Neural cell (in vitro differentiated cells): ENCODE results near the gene SDK1.

Source experiments
- POLR2AphosphoS5 ChIP-seq: IDR thresholded peaks from 2 replicates; pipeline ENCODE4 v1.6.1; 2012
- TF ChIP-seq, protein P1 (sequence below): fragments of 450-650 bp; IDR thresholded peaks from 2 replicates; pipeline ENCODE4 v1.5.1; 2014; ENCODE audit warnings: antibody characterized with exemption, mild to moderate bottlenecking, moderate library complexity; ENCODE audit not compliant: poor library complexity, severe bottlenecking
- TF ChIP-seq, protein P2 (sequence below): IDR thresholded peaks from 2 replicates; pipeline ENCODE4 v1.6.1; 2012; ENCODE audit warnings: borderline replicate concordance

DNA sequence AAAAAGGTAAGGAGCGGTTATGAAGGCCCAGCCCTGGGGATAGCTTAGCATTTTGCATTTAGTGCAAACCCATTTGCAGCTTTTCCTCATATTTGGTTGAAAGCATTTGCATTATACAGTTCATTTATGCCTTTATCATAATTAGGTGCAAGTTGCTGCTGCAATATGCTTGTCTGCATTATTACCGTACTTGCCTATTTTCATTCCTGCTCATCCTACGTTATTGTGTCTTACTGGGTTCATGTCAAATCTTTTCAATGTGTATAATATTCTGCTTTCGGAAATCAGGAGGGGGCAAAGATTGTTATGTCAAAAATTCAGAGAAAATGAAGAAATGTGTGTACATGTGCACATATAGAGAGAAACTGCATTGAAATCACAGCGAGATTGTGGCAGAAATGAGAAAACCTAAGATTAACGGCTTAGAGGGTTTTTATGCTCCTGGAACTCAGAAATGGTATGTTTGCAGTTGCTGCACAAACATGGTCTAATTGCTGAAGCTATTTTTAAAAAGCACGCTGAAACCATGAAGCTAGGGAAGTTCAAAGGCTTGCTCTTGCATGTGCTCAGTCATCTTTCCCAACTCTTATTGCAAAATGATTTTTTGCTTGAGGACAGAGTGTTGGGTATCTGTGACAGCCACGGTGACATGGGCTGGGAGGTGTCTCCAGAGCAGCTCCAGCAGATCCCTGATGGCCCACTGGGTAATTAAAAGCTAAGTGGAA, 613.2 kb downstream of the SDK1 start:
- TF ChIP-seq, protein P1, sequence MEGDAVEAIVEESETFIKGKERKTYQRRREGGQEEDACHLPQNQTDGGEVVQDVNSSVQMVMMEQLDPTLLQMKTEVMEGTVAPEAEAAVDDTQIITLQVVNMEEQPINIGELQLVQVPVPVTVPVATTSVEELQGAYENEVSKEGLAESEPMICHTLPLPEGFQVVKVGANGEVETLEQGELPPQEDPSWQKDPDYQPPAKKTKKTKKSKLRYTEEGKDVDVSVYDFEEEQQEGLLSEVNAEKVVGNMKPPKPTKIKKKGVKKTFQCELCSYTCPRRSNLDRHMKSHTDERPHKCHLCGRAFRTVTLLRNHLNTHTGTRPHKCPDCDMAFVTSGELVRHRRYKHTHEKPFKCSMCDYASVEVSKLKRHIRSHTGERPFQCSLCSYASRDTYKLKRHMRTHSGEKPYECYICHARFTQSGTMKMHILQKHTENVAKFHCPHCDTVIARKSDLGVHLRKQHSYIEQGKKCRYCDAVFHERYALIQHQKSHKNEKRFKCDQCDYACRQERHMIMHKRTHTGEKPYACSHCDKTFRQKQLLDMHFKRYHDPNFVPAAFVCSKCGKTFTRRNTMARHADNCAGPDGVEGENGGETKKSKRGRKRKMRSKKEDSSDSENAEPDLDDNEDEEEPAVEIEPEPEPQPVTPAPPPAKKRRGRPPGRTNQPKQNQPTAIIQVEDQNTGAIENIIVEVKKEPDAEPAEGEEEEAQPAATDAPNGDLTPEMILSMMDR = no peak
- TF ChIP-seq, protein P2, sequence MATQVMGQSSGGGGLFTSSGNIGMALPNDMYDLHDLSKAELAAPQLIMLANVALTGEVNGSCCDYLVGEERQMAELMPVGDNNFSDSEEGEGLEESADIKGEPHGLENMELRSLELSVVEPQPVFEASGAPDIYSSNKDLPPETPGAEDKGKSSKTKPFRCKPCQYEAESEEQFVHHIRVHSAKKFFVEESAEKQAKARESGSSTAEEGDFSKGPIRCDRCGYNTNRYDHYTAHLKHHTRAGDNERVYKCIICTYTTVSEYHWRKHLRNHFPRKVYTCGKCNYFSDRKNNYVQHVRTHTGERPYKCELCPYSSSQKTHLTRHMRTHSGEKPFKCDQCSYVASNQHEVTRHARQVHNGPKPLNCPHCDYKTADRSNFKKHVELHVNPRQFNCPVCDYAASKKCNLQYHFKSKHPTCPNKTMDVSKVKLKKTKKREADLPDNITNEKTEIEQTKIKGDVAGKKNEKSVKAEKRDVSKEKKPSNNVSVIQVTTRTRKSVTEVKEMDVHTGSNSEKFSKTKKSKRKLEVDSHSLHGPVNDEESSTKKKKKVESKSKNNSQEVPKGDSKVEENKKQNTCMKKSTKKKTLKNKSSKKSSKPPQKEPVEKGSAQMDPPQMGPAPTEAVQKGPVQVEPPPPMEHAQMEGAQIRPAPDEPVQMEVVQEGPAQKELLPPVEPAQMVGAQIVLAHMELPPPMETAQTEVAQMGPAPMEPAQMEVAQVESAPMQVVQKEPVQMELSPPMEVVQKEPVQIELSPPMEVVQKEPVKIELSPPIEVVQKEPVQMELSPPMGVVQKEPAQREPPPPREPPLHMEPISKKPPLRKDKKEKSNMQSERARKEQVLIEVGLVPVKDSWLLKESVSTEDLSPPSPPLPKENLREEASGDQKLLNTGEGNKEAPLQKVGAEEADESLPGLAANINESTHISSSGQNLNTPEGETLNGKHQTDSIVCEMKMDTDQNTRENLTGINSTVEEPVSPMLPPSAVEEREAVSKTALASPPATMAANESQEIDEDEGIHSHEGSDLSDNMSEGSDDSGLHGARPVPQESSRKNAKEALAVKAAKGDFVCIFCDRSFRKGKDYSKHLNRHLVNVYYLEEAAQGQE = no peak
- no peak for TF ChIP-seq POLR2AphosphoS5
